ENCODE results near the gene ITPR1. TPM values are rescaled to one million over a fixed set of nuclear protein-coding genes. Genes with fewer than 3 reads are reported as not detected.

ITPR1 gene
- polyA plus RNA-seq, 1 donor from 2014 or later: 2.1 TPM

- H3K4me2 ChIP-seq (ENCODE audit: low read length): no peak overlapping the region
- no peak overlapping the region for H2AFZ ChIP-seq (ENCODE audit: low read depth, low read length)
- no peaks in the 10 kb centered on the region for H3F3A ChIP-seq (ENCODE audit: insufficient read depth, low read length, poor library complexity, severe bottlenecking)
- no peaks in the 10 kb centered on the region for H3K9me2 ChIP-seq (ENCODE audit: insufficient read depth, low read length)
- H3K9ac ChIP-seq (ENCODE audit: low read length): no peak overlapping the region
- no peaks in the 10 kb centered on the region for H3K79me2 ChIP-seq (replicated peaks; ENCODE audit: insufficient read depth, low read length)
- H3K36me3 ChIP-seq (ENCODE audit: insufficient read depth, low read length): no peaks in the 10 kb centered on the region
- H3K4me3 ChIP-seq (ENCODE audit: low read length): no peak overlapping the region
- H3K27me3 ChIP-seq (ENCODE audit: insufficient read depth, low read depth, low read length): no peaks in the 10 kb centered on the region
- H3K9me3 ChIP-seq (ENCODE audit: low read length): no peaks in the 10 kb centered on the region
- TF ChIP-seq REST (IDR thresholded peaks at IDR 0.05; ENCODE audit: borderline replicate concordance) (no peak), MXI1 (conservative IDR thresholded peaks at IDR 0.05; ENCODE audit: poor library complexity, severe bottlenecking) (no peak), POLR2AphosphoS5 (IDR thresholded peaks at IDR 0.05) (no peak)
- no peaks in the 10 kb centered on the region for H4K20me1 ChIP-seq (ENCODE audit: insufficient read depth)
- H3K27ac ChIP-seq (ENCODE audit: low read length): no peak overlapping the region
Observed at GRCh38 chr3:4771243-4771642, 278.1 kb downstream of the ITPR1 start.

- no peak overlapping the region for H2AFZ ChIP-seq (ENCODE audit: low read depth, low read length)
- H4K20me1 ChIP-seq (ENCODE audit: insufficient read depth): no peaks in the 10 kb centered on the region
- no peaks in the 10 kb centered on the region for H3K27me3 ChIP-seq (ENCODE audit: insufficient read depth, low read depth, low read length)
- no peaks in the 10 kb centered on the region for H3K9me2 ChIP-seq (ENCODE audit: insufficient read depth, low read length)
- H3K9me3 ChIP-seq (ENCODE audit: low read length): no peaks in the 10 kb centered on the region
- H3K27ac ChIP-seq (ENCODE audit: low read length): no peak overlapping the region
- TF ChIP-seq REST (IDR thresholded peaks at IDR 0.05; ENCODE audit: borderline replicate concordance) (no peak), SMC3 (conservative IDR thresholded peaks at IDR 0.05; ENCODE audit: poor library complexity) (no peak), CTCF (IDR thresholded peaks at IDR 0.05; ENCODE audit: poor library complexity, severe bottlenecking) (no peak), EZH2 (IDR thresholded peaks at IDR 0.05; ENCODE audit: borderline replicate concordance, insufficient read depth, low read length, poor library complexity, severe bottlenecking) (no peak), POLR2AphosphoS5 (IDR thresholded peaks at IDR 0.05) (no peak), TAF1 (IDR thresholded peaks at IDR 0.05; ENCODE audit: low read depth) (no peak), EP300 (conservative IDR thresholded peaks at IDR 0.05; ENCODE audit: poor library complexity, severe bottlenecking) (no peak), MXI1 (conservative IDR thresholded peaks at IDR 0.05; ENCODE audit: poor library complexity, severe bottlenecking) (no peak)
- H3K36me3 ChIP-seq (ENCODE audit: insufficient read depth, low read length): no peaks in the 10 kb centered on the region
- no peaks in the 10 kb centered on the region for H3F3A ChIP-seq (ENCODE audit: insufficient read depth, low read length, poor library complexity, severe bottlenecking)
- H3K4me3 ChIP-seq (ENCODE audit: low read length): no peak overlapping the region
- H3K4me2 ChIP-seq (ENCODE audit: low read length): no peak overlapping the region
- H3K79me2 ChIP-seq (replicated peaks; ENCODE audit: insufficient read depth, low read length): no peaks in the 10 kb centered on the region
- H3K9ac ChIP-seq (ENCODE audit: low read length): no peak overlapping the region
Observed at GRCh38 chr3:4772171-4772804, 279.1 kb downstream of the ITPR1 start.

All from neural cell (in vitro differentiated cells).